GM21529 (cell line): Measurements from ENCODE around the gene ARHGEF11.

Experiments used
- ATAC-seq: cut with Tn5 transposase; IDR thresholded peaks from one replicate; pipeline ENCODE4 v1.9.1; 2021; ENCODE audit not compliant: unreplicated experiment

ARHGEF11 gene

DNA sequence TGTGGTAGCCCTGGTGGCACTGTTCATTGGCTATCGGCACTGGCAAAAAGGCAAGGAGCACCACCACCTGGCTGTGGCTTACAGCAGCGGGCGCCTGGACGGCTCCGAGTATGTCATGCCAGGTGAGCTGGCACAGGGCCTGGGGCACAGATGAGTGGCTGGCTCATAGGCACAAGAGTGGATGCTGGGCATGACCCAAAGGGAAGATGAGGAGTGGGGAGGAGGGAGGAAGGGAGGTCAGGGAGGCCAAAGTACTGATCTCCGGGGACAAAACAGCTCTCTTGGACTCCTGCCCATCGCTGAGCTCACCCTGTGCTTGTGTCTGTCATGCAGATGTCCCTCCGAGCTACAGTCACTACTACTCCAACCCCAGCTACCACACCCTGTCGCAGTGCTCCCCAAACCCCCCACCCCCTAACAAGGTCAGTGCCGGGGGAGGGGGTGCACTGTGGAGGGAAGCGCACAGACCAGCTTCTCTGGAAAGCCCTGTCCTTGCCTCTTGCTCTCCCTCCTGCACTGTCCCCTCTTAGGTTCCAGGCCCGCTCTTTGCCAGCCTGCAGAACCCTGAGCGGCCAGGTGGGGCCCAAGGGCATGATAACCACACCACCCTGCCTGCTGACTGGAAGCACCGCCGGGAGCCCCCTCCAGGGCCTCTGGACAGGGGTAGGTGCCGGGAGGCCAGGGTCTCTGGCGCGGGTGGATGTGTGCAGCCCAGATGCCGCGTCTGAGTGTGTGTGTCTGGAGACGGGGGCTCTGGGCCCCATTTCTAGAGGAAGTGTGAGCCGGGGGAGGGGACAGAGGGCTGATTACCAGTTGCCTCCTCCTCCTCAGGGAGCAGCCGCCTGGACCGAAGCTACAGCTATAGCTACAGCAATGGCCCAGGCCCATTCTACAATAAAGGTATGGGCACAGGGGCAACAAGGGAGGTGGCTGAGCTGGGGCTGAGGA, 132.4 kb downstream of the ARHGEF11 start:
- ATAC-seq = no peak

DNA sequence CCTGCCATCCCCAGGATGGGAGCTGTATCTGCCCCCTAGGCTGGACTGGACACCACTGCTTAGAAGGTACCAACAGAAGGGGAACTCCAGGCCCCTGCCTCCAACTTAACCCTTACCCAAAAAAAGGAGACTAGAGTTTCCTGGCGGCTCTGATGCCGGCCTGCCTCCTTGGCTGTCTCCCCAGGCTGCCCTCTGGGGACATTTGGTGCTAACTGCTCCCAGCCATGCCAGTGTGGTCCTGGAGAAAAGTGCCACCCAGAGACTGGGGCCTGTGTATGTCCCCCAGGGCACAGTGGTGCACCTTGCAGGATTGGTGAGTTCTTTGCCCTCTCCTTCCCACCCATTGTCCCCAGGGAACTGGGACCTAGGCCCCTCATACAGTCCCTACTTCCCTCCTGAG, 133.2 kb downstream of the ARHGEF11 start:
- no peak for ATAC-seq

DNA sequence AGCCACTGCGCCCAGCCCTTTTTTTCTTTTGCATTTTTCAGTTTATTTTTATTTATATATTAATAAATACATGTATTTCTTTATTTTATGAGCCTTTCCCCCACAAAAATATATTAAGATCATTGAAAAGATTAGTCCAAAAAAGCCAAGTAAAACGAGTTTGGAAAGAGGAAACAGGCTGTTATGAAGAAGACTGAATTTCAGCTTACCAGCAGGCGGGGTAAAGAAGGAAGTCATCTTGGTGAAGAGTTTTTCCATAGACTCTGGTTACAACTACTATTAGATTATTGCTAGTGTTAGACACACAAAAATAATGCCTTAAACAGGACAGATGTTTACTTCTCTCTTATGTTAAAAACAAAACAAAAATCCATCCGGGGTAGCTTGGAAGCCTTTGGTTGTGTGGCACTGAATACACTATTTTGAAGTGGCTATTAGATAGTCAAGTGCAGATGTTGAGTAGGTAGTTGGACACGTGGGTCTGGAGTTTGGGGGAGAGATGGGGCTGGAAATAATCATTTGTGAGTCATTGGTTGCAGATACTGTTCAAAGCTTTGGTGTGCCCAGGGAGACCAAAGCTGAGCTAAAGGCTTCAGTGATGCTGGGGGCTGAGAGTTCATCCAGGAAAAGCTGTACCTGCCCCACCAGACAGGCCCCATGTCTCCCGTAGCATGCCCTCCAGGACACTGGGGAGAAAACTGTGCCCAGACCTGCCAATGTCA, 133.8 kb downstream of the ARHGEF11 start:
- no peak for ATAC-seq

DNA sequence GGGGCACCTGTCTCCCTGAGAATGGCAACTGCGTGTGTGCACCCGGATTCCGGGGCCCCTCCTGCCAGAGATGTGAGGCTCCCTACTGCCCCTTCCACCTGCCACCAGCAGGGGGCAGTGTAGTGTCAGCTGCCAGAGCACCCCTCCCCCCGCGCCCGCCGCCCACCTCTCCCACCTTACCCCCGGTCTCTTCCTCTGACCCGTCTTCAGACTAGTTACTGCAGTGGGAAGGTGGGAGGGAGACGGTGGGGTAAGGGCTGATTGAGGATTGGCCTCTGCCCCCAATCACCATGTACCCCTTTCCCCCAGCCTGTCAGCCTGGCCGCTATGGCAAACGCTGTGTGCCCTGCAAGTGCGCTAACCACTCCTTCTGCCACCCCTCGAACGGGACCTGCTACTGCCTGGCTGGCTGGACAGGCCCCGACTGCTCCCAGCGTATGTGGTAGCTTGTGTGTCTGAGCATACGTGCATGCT, 135.2 kb downstream of the ARHGEF11 start:
- ATAC-seq = no peak

DNA sequence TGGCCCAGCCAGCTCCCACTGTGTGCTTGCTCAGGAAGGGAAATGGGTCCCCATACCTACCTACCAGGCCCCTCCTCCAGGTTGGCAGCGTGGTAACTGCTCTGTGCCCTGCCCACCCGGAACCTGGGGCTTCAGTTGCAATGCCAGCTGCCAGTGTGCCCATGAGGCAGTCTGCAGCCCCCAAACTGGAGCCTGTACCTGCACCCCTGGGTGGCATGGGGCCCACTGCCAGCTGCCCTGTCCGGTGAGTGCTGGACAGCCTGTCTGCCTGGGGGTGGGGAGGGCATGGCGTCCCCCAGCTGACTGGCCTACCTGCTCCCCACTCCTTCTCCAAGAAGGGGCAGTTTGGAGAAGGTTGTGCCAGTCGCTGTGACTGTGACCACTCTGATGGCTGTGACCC, 135.9 kb downstream of the ARHGEF11 start:
- ATAC-seq = no peak

DNA sequence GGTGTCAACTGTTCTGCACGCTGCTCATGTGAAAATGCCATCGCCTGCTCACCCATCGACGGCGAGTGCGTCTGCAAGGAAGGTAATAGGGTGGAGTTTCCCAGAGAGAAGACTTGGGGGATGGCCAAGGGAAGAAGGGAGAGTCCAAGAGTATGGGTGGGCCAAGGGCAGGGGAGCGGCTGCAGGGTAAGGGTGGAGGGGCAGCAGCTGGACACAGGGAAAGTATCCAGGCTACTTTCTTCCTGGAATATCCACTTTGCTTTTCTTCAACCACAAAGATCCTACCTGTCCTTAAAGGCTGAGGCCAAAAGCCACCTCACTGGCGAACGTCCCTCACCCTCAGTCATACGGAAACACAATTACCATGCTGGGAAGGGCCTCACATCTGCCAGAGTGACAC, 136.6 kb downstream of the ARHGEF11 start:
- ATAC-seq = no peak

DNA sequence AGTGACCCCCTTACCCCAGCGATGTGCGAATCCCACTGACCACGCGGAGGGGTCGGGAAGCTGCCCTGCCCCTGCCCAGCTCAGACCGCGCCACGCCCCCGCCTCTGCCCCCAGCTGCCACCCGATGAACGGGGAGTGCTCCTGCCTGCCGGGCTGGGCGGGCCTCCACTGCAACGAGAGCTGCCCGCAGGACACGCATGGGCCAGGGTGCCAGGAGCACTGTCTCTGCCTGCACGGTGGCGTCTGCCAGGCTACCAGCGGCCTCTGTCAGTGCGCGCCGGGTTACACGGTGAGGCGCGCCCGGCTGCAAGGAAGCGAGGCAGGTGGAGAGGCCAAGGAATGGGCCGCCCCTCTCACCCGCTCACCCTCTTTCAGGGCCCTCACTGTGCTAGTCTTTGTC, 137.0 kb downstream of the ARHGEF11 start:
- ATAC-seq = no peak

DNA sequence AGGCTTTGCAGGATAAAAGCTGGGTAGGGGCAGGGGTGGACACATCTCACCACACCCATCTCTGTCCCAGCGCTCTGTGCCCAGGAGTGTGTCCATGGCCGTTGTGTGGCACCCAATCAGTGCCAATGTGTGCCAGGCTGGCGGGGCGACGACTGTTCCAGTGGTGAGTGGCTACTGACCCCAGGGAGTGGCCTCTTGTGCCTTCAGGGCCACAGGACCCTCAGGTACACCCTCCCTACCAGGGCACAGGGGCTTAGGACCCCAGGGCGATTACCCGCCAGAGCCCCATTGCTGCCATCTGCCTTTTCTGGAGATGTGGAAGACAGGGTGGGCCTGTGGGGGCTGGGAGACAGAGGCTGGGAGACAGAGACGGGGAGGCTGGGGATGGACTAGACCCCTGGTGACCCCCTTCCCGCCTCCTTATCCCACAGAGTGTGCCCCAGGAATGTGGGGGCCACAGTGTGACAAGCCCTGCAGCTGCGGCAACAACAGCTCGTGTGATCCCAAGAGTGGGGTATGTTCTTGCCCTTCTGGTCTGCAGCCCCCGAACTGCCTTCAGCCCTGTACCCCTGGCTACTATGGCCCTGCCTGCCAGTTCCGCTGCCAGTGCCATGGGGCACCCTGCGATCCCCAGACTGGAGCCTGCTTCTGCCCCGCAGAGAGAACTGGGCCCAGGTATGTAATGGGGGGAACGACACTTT, 139.2 kb downstream of the ARHGEF11 start:
- no peak for ATAC-seq

DNA sequence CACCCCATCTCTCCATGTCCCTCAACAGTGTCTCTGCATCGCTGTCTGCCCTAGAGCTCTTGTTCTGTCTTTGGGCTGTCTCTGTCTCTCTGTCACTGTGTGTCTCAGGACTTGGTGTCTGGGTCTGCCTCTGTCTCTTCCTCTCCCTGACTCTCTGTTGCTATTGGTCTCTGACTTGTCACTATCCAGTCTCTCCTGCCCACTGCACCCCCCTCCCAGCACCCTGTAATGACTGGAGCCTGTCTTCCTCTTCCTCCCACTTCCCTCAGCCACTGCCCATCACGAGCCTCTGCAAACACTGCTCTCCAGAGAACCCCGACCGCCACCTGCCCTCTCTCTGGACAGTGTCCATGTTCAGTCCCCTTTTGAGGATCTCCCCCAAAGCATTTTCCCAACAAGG, 139.9 kb downstream of the ARHGEF11 start:
- no peak for ATAC-seq

DNA sequence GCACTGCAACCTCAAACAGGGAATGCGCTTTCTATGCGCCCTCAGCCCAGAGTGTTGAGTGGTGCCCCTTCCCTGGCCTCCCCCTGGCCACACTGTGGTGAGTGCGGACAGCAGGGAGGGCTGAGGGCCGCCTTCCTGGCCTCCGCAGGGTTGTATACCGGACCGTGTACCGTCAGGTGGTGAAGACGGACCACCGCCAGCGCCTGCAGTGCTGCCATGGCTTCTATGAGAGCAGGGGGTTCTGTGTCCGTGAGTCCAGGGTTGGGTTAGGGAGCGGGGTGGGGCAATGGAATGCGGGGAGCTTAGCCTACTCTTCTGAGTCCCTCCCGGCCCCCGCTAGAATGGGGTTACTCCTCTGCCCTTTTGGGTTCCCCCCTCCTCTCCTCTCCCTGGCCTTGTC, 140.4 kb downstream of the ARHGEF11 start:
- ATAC-seq = no peak

DNA sequence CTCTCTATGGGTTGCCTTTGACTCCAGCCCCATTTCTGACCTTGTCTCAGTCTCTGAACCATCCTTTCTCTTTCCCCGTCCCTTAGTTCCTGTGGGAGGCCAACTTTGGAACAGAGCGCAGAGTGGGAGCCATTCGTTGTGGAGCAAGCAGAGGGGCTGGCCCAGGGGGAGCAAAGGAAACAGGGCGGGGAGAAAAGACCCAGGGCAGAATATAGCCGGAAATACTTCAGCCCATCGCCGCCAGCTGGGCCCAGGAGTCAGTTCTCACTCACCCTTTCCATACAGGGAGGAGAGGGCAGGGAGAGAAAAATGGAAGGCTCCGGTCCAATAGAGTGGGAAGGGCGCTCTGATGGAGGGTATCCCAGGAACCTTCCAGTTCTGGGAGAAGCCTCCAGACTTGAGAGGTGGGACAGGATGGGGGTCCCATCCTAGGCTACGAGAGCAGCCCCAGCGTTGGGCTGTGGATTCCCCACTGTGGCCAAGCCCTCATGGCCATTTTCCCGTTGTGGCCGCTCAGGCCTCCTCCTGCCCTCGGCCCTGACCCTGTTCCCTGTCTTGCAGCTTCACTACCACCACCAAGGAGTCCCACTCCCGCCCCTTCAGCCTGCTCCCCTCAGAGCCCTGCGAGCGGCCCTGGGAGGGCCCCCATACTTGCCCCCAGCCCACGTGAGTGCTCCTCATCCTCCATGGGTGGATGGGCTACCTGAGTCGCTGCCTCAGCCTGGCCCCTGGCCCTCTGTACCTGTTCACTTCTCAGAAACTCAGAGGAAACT, 141.2 kb downstream of the ARHGEF11 start:
- ATAC-seq = no peak

DNA sequence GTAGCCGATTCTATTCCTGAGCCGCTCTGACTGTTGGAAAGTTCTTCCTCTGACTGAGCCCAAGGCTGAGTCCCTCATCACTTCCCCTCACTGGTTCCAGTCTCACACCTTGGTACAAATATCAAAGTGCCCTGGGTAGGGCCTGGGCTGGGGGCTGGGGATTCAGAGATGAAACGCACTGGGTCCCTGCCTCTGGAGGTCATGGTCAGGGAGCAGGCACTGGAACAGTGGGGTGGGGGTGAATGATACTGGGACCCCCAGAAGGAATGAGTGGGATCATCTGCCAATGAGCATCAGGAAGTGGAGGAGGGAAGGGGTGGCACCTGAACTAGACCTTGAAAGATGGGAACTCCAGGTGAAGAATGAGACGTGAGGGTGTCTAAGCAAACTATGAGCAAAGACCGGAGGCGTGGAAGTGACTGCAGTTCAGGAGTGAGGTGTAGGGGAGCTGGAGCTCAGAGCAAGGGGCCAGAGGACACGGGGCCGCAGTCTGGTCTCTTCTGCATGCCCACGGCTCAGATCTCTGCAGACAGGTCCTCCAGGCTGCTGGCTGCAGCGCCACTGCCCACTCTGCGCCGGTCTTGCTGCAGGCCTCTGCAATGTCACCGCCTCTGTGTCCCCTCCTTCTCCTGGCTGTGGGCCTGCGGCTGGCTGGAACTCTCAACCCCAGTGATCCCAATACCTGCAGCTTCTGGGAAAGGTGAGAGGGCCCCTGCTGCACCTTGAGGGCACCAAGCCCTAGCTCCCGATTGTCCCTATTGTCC, 142.0 kb downstream of the ARHGEF11 start:
- ATAC-seq = no peak

DNA sequence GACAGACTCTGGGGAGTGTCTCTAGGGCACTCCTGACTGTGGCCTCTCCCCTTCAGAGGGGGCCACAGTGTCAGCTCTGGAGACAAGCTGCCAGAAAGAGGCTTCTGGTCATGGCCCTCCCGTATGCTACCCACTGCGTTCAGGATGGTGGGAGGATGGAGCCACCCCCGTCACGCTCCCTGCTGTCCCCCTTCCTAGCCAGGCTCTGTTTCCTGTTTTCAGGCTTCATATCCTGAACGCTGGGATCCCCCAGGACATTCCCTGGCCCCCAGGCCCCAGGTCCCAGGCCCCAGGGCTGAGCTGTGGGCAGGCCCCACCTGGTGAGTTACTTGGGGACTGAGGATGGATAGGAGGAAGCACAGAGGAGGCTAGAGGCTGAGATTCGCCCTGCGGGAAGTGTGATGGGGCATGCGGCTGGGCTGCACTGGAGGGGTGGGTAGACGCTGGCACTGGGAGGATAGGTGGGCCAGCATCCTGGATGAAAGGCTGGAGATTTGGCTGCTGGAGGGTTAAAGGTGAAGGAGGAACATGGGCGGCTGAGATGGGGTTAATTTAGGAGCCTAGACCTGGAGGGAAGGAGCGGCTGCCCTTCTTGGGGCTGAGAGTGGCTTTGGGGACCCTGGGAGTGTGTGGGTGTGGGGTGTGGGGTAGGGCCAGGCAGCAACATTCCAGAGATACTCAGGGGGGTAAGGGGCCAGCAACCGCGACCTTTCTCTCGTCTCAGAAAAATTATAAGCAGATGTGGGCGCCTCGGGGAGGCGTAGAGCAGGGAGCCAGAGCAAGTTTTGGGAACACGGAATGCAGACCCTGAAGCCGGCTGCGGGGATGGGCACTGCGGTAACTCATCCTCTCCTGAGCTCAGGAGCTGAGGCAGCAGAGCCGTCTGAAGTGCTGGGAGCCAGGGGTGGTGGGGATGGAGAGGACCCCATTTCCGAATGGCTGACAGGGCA, 143.3 kb downstream of the ARHGEF11 start:
- no peak for ATAC-seq

DNA sequence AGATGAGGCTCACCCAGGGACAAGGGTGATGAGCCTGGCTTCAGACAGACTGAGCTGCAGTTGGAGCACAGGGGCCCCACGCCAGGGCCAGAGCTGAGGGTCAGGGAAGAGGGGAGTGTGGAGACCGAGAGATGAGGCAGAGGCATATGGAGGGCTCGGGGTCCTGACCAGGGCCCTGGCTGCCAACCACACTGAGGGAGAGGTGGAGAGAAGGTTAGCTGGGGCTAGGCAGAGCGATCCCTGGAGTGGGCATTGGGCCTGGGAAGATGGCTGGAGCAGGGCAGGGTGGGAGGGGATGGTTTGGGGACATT, 144.0 kb downstream of the ARHGEF11 start:
- ATAC-seq = no peak

DNA sequence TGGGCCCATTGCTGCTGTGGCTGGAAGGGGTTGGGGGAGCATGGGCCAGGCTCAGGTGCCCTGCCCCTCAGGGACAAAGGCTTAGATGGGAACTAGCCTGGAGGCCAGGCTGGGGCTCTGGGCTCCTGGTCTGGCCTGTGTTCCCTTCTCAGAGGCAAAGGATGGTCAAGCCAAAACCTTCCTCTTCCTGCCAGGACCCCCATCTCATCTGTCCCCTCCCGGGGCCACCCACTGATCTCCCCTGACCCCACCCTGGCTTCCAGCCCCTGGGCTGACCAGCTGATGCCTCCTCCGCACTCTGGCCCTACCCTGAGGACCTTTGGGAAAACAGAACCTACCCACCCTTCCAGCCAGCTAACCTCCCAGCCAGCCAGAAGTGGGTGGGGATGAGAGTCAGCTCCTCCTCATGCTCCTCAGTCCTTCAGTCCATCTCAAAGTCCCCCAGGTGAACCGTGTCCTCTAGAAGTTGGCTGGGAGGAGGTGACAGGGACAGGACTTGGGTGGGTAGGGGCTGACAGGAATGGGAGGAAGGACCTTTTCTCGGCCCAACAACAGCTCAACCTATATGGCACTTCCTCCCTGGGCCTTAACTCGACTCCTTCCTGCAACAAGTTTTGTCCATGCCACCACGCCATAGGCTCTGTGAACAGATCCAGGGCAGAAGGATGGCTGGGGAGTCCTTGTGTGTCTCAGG, 144.5 kb downstream of the ARHGEF11 start:
- no peak for ATAC-seq

DNA sequence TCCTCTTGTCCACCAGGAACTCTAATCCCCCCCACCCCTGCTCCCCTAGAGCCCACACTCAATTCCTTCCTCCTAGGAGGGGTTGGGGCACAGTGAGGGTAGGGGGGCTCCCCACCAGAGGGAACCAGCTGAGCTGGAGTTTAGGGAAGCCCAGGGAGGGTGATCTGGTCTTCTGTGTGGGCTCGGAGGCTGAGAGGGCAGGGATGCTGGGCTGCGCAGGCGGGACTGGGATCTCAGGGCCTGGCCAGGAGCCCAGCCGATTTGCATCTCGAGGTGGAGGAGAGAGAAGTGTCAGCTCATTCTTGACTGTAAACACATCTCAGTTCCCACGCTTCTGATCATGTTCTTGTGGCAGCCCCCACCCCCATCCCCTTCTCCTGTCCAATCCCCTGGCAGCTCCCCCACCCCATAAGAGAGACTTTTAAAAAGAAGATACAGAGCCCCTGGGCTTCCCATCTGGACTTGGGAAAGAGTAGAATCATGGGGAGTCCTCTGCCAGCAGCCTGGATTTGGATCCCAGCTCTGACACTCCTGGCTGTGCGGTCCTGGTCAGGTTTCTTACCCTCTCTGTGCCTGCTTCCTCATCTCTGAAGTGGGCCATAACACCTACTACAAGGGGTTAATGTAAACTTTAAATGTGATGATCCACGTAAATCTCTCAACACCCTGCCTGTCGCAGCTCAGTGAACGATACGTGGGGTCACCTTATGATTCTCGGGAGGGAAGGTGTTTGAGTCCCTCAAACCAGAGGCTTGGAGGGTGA, 145.4 kb downstream of the ARHGEF11 start:
- ATAC-seq = no peak

DNA sequence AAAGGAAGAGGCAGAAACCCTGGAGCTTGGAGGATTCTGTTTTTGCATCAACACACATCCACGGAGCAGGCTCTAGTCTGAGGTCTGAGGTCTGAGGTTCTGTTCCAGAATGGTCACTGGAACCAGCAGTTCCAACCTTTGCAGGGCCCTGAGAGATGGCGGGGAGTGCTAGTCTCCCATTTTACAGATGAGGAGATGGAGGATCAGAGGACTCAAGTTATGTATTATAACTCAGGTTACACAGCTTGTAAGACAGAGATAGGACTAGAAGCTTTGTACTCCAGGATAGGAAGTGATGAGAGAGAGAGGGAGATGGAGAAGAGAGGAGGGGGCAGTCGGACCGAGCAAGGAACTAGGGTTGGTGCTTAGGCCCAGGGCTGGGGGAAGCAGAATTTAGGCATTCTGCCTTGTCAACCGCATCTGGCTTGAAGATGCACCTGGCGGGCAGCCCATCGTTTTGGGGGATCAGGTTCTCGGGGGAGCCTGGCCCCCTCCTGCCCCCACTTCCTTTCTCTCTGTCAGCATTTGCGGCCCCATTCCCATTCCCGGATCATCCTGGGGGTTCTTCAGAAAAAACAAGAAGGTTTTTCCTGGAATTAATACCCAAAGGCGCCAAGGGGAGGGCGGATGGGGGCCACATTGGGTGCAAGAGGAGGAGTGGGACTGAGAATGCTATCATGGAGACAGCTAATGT, 146.4 kb downstream of the ARHGEF11 start:
- ATAC-seq = no peak
